ENCODE data around the gene C3orf52.

GRCh38 chr3:112095731-112096130 is 9.5 kb downstream of the C3orf52 start:
- TF ChIP-seq, protein P1, sequence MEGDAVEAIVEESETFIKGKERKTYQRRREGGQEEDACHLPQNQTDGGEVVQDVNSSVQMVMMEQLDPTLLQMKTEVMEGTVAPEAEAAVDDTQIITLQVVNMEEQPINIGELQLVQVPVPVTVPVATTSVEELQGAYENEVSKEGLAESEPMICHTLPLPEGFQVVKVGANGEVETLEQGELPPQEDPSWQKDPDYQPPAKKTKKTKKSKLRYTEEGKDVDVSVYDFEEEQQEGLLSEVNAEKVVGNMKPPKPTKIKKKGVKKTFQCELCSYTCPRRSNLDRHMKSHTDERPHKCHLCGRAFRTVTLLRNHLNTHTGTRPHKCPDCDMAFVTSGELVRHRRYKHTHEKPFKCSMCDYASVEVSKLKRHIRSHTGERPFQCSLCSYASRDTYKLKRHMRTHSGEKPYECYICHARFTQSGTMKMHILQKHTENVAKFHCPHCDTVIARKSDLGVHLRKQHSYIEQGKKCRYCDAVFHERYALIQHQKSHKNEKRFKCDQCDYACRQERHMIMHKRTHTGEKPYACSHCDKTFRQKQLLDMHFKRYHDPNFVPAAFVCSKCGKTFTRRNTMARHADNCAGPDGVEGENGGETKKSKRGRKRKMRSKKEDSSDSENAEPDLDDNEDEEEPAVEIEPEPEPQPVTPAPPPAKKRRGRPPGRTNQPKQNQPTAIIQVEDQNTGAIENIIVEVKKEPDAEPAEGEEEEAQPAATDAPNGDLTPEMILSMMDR (IDR thresholded peaks at IDR 0.05) = no peak
- TF ChIP-seq POLR2A (IDR thresholded peaks at IDR 0.05) = no peak
